T-cell (primary cell): ENCODE data around the gene SENP2. TPM values are rescaled to one million over a fixed set of nuclear protein-coding genes. Genes with fewer than 3 reads are reported as not detected.
A peak's percentile ranks its signal among the peaks of the same experiment; 100 is the strongest.

Experiments
- ATAC-seq, 4 experiments: fragments of 200-7000 bp in 3 of 4; fragments of 150-1000 bp in 1 of 4; cut with Tn5 transposase; replicated peaks in 1 of 4; 1 replicate in 3 of 4; 2 replicates in 1 of 4; pipeline ENCODE4 v1.10.0; 2021; ENCODE audit warnings: moderate library complexity in 3 of 4, mild to moderate bottlenecking in 2 of 4, moderate number of reproducible peaks in 1 of 4
- CTCF ChIA-PET, 2 donors: fragments of 300-600 bp; sonication (Branson Sonifier 250); formaldehyde crosslinking; loops; one replicate each; lab custom pipeline; 2022; ENCODE audit warnings: antibody characterized with exemption in 2 of 2; lab: Charles Lee
- POLR2A ChIA-PET, 2 donors: fragments of 300-600 bp; sonication (Branson Sonifier 250); formaldehyde crosslinking; loops; one replicate each; lab custom pipeline; 2022; ENCODE audit warnings: antibody characterized with exemption in 2 of 2; lab: Charles Lee
- DNase-seq, 35 experiments: peaks; one replicate each; pipeline versions ENCODE4 v3.0.0 to v3.0.0-alpha.2; 2013 to 2023
- H3K27ac ChIP-seq: one replicate; pipeline ENCODE4 v1.5.1; 2013; ENCODE audit warnings: low read length
- H3K27me3 ChIP-seq, 2 experiments: replicated peaks in 1 of 2; 1 replicate in 1 of 2; 2 replicates in 1 of 2; pipeline versions ENCODE4 v1.6.1 to v1.7.0; 2013; ENCODE audit warnings: low read length in 1 of 2, mixed read lengths in 1 of 2; ENCODE audit not compliant: control insufficient read depth in 2 of 2, insufficient read depth in 2 of 2; ENCODE audit errors: extremely low read depth in 1 of 2
- H3K36me3 ChIP-seq, 2 donors: 1 replicate in 1 of 2; 2 replicates in 1 of 2; pipeline versions ENCODE4 v1.6.1 to v1.7.0; 2013; ENCODE audit warnings: low read length in 1 of 2; ENCODE audit not compliant: control insufficient read depth in 2 of 2, insufficient read depth in 1 of 2; ENCODE audit errors: extremely low read depth in 1 of 2
- H3K4me1 ChIP-seq, 2 experiments: 1 replicate in 1 of 2; 2 replicates in 1 of 2; pipeline versions ENCODE4 v1.6.1 to v1.7.0; 2013; ENCODE audit warnings: low read length in 2 of 2, mixed read lengths in 1 of 2; ENCODE audit not compliant: insufficient read depth in 2 of 2, control insufficient read depth in 1 of 2; ENCODE audit errors: extremely low read depth in 1 of 2
- H3K4me3 ChIP-seq, 2 donors: 1 replicate in 1 of 2; 2 replicates in 1 of 2; pipeline versions ENCODE4 v1.5.1 to v1.7.0; 2013; ENCODE audit warnings: mild to moderate bottlenecking in 2 of 2, low read length in 1 of 2, moderate library complexity in 1 of 2; ENCODE audit not compliant: control insufficient read depth in 1 of 2; ENCODE audit errors: extremely low read depth in 1 of 2
- H3K9me3 ChIP-seq: 2 replicates; pipeline ENCODE4 v1.7.0; 2013
- H3K27ac Mint-ChIP-seq, 2 donors: one replicate each; pipeline ENCODE4 v1.8.0; 2020 to 2021; ENCODE audit warnings: mild to moderate bottlenecking in 2 of 2, mixed read lengths in 2 of 2
- H3K27me3 Mint-ChIP-seq, 2 donors: one replicate each; pipeline ENCODE4 v1.8.0; 2021 to 2022; ENCODE audit warnings: mixed read lengths in 2 of 2
- H3K36me3 Mint-ChIP-seq: one replicate; pipeline ENCODE4 v1.8.0; 2021; ENCODE audit warnings: mixed read lengths
- H3K4me1 Mint-ChIP-seq, 3 donors: one replicate each; pipeline ENCODE4 v1.8.0; 2020 to 2022; ENCODE audit warnings: mixed read lengths in 3 of 3, mild to moderate bottlenecking in 1 of 3
- H3K4me3 Mint-ChIP-seq, 3 donors: one replicate each; pipeline ENCODE4 v1.8.0; 2020 to 2022; ENCODE audit warnings: mild to moderate bottlenecking in 3 of 3, mixed read lengths in 3 of 3, moderate library complexity in 3 of 3
- H3K9me3 Mint-ChIP-seq, 3 donors: one replicate each; pipeline ENCODE4 v1.8.0; 2020 to 2022; ENCODE audit warnings: mixed read lengths in 3 of 3
- WGBS: methylation state at CpG from one replicate; pipeline ENCODE4 v1.1.5; 2013; ENCODE audit warnings: missing lambda C conversion rate; ENCODE audit not compliant: insufficient coverage; 5-methylcytosine and 5-hydroxymethylcytosine counted together
- total RNA-seq, 35 experiments: library from RNA in 6 of 35; stranded (reverse) in 6 of 35; fragments of 120-200 nt in 1 of 35; gene quantifications; one replicate each; pipeline versions ENCODE4 v1.2.1 to v1.2.4 and lab custom pipeline; 2013 to 2026

Gene SENP2
- total RNA-seq, 5 donors from 2014 or later (not counting 1 experiment from before 2014, with no cell fraction given) = 33.1 to 56.1 (median 41.9) TPM

GRCh38 chr3:185595526-185595925 is 9.4 kb downstream of the SENP2 start:
- Histone ChIP-seq H3K4me1 (no peaks in the 10 kb centered on the region), H3K27me3 (no peaks in the 10 kb centered on the region), H3K36me3 (peaks cover 9 to 43% of the 10 kb centered on the region in 2 donors), H3K9me3 (no peaks in the 10 kb centered on the region), H3K4me3 (no peak overlapping the region), H3K27ac (no peak overlapping the region)
- peaks cover 28% of the 10 kb centered on the region for H3K36me3 Mint-ChIP-seq
- ChIA-PET CTCF (interaction anchor here in 1 of 2 donors (1.4 kb wide), 1 partner anchor 9 kb away, joined by 3 read pairs; no protein-coding TSS in a partner anchor), POLR2A (interaction anchor here in 1 of 2 donors (0.7 to 1.0 kb wide), 2 partner anchors 9 to 824 kb away, joined by 3 to 5 read pairs; no protein-coding TSS in a partner anchor)
- H3K27ac Mint-ChIP-seq = no peak overlapping the region
- H3K9me3 Mint-ChIP-seq = no peaks in the 10 kb centered on the region
- no peak overlapping the region for H3K4me3 Mint-ChIP-seq
- DNase-seq = no peak
- H3K4me1 Mint-ChIP-seq = peaks cover 0 to 14% (median 14%) of the 10 kb centered on the region in 3 donors
- no peaks in the 10 kb centered on the region for H3K27me3 Mint-ChIP-seq
- ATAC-seq = no peak
- no CpG with 5 or more reads among the region's 4 CpGs for WGBS

- H3K9me3 Mint-ChIP-seq = no peaks in the 10 kb centered on the region
- ATAC-seq = no peak
- H3K36me3 Mint-ChIP-seq = peaks cover 61% of the 10 kb centered on the region
- no peak overlapping the region for H3K4me3 ChIP-seq
- DNase-seq = no peak
- H3K27me3 Mint-ChIP-seq = no peaks in the 10 kb centered on the region
- no peak overlapping the region for H3K4me3 Mint-ChIP-seq
- H3K27ac ChIP-seq = no peak overlapping the region
- no peaks in the 10 kb centered on the region for H3K27me3 ChIP-seq
- POLR2A ChIA-PET = no interaction called here
- H3K9me3 ChIP-seq = no peaks in the 10 kb centered on the region
- CTCF ChIA-PET = interaction anchor here (0.7 to 0.8 kb wide), 2 partner anchors 31 to 306 kb away, joined by 3 to 4 read pairs; no protein-coding TSS in a partner anchor
- no peaks in the 10 kb centered on the region for H3K4me1 ChIP-seq
- H3K27ac Mint-ChIP-seq = no peak overlapping the region
- peaks cover 0 to 8% (median 4%) of the 10 kb centered on the region in 3 donors for H3K4me1 Mint-ChIP-seq
- H3K36me3 ChIP-seq = peaks cover 7 to 62% of the 10 kb centered on the region in 2 donors
These were observed 19.5 kb downstream of the SENP2 start for GRCh38 chr3:185605566-185605965.

- POLR2A ChIA-PET = no interaction called here
- Histone ChIP-seq H3K9me3 (no peaks in the 10 kb centered on the region), H3K4me3 (no peak overlapping the region), H3K36me3 (peaks cover 7 to 58% of the 10 kb centered on the region in 2 donors), H3K27ac (no peak overlapping the region), H3K27me3 (no peaks in the 10 kb centered on the region), H3K4me1 (no peaks in the 10 kb centered on the region)
- ATAC-seq = no peak
- no peaks in the 10 kb centered on the region for H3K9me3 Mint-ChIP-seq
- no peak for DNase-seq
- CTCF ChIA-PET = interaction anchor here in 1 of 2 donors (0.5 to 0.8 kb wide), 2 partner anchors 32 to 55 kb away, joined by 4 to 16 read pairs; no protein-coding TSS in a partner anchor
- H3K36me3 Mint-ChIP-seq = peaks cover 61% of the 10 kb centered on the region
- no peaks in the 10 kb centered on the region for H3K27me3 Mint-ChIP-seq
- 0% methylated on average over 1 of the region's 4 CpGs for WGBS
- H3K4me3 Mint-ChIP-seq = no peak overlapping the region
- H3K27ac Mint-ChIP-seq = no peak overlapping the region
- peaks cover 0 to 8% (median 4%) of the 10 kb centered on the region in 3 donors for H3K4me1 Mint-ChIP-seq
These were observed 20.1 kb downstream of the SENP2 start for GRCh38 chr3:185606196-185606595.

GRCh38 chr3:185613016-185613415 is 26.9 kb downstream of the SENP2 start:
- Histone ChIP-seq H3K4me1 (no peaks in the 10 kb centered on the region), H3K36me3 (peaks cover 13 to 60% of the 10 kb centered on the region in 2 donors), H3K27ac (no peak overlapping the region), H3K9me3 (no peaks in the 10 kb centered on the region), H3K27me3 (no peaks in the 10 kb centered on the region), H3K4me3 (no peak overlapping the region)
- no peaks in the 10 kb centered on the region for H3K27me3 Mint-ChIP-seq
- peak overlapping the region; percentile 59 to 80 for H3K27ac Mint-ChIP-seq
- no peaks in the 10 kb centered on the region for H3K9me3 Mint-ChIP-seq
- peaks cover 53% of the 10 kb centered on the region for H3K36me3 Mint-ChIP-seq
- peak overlapping the region in 1 of 3 donors; percentile 55 for H3K4me3 Mint-ChIP-seq
- CTCF ChIA-PET = no interaction called here
- ATAC-seq (no peak), DNase-seq (no peak)
- peaks cover 0 to 6% (median 0%) of the 10 kb centered on the region in 3 donors for H3K4me1 Mint-ChIP-seq
- no CpG with 5 or more reads among the region's 6 CpGs for WGBS
- POLR2A ChIA-PET = interaction anchor here in 1 of 2 donors (0.5 kb wide), 1 partner anchor 19 kb away, joined by 4 read pairs; no protein-coding TSS in a partner anchor

GRCh38 chr3:185623939-185624665 is 38.0 kb downstream of the SENP2 start:
- H3K27me3 Mint-ChIP-seq = no peaks in the 10 kb centered on the region
- ChIA-PET POLR2A (no interaction called here), CTCF (no interaction called here)
- no peaks in the 10 kb centered on the region for H3K27me3 ChIP-seq
- H3K9me3 ChIP-seq = no peaks in the 10 kb centered on the region
- 94% methylated on average over 3 of the region's 7 CpGs for WGBS
- H3K4me3 ChIP-seq = no peak overlapping the region
- no peak overlapping the region for H3K27ac ChIP-seq
- H3K27ac Mint-ChIP-seq = no peak overlapping the region
- no peaks in the 10 kb centered on the region for H3K9me3 Mint-ChIP-seq
- peaks cover 34% of the 10 kb centered on the region for H3K36me3 Mint-ChIP-seq
- no peak for ATAC-seq
- H3K36me3 ChIP-seq = peaks cover 2 to 60% of the 10 kb centered on the region in 2 donors
- no peak for DNase-seq
- H3K4me1 Mint-ChIP-seq = no peaks in the 10 kb centered on the region
- H3K4me3 Mint-ChIP-seq = no peak overlapping the region
- no peaks in the 10 kb centered on the region for H3K4me1 ChIP-seq

GRCh38 chr3:185625784-185626183 is 39.7 kb downstream of the SENP2 start:
- Histone ChIP-seq H3K27me3 (no peaks in the 10 kb centered on the region), H3K36me3 (peaks cover 2 to 57% of the 10 kb centered on the region in 2 donors), H3K4me3 (no peak overlapping the region), H3K9me3 (no peaks in the 10 kb centered on the region), H3K27ac (no peak overlapping the region), H3K4me1 (no peaks in the 10 kb centered on the region)
- DNase-seq (no peak), ATAC-seq (no peak)
- ChIA-PET POLR2A (interaction anchor here in 1 of 2 donors (0.7 kb wide), 1 partner anchor 1304 kb away, joined by 3 read pairs; no protein-coding TSS in a partner anchor), CTCF (no interaction called here)
- peaks cover 45% of the 10 kb centered on the region for H3K36me3 Mint-ChIP-seq
- WGBS = no CpG with 5 or more reads among the region's 1 CpG
- no peaks in the 10 kb centered on the region for H3K9me3 Mint-ChIP-seq
- H3K4me3 Mint-ChIP-seq = no peak overlapping the region
- H3K27ac Mint-ChIP-seq = no peak overlapping the region
- no peaks in the 10 kb centered on the region for H3K4me1 Mint-ChIP-seq
- no peaks in the 10 kb centered on the region for H3K27me3 Mint-ChIP-seq
